ENCODE results near the gene STN1.

- TF ChIP-seq CREB1 (IDR thresholded peaks at IDR 0.05; ENCODE audit: low read depth) = no peak
- TF ChIP-seq SRF (IDR thresholded peaks at IDR 0.05; ENCODE audit: low read depth in 2 of 2, low read length in 2 of 2) = no peak
- no peak for TF ChIP-seq SPI1 (IDR thresholded peaks at IDR 0.05; ENCODE audit: borderline replicate concordance, insufficient read depth, low read depth, low read length)
- no peak for TF ChIP-seq CTCF (IDR thresholded peaks at IDR 0.05 in 2 of 3, conservative IDR thresholded peaks at IDR 0.05 in 1 of 3; ENCODE audit: control insufficient read depth in 2 of 3, extremely low read depth in 1 of 3, insufficient read depth in 1 of 3, low read depth in 3 of 3, low read length in 3 of 3)
- TF ChIP-seq ZNF622 (IDR thresholded peaks at IDR 0.05) = no peak
- no peak for TF ChIP-seq NR2C2 (IDR thresholded peaks at IDR 0.05; ENCODE audit: borderline replicate concordance, control insufficient read depth, insufficient read length, low read depth)
- no peak for TF ChIP-seq ZNF207 (IDR thresholded peaks at IDR 0.05; ENCODE audit: borderline replicate concordance)
- no peak for TF ChIP-seq POLR2AphosphoS5 (IDR thresholded peaks at IDR 0.05; ENCODE audit: low read length)
- no peak for TF ChIP-seq MAX (IDR thresholded peaks at IDR 0.05; ENCODE audit: low read depth, low read length)
- no peak for TF ChIP-seq RCOR1 (conservative IDR thresholded peaks at IDR 0.05; ENCODE audit: low read depth, low read length)
- no peak for TF ChIP-seq GABPA (IDR thresholded peaks at IDR 0.05; ENCODE audit: low read depth)
Measured at GRCh38 chr10:103916876-103917275, 1.1 kb downstream of the STN1 start.

All from GM12878 (cell line).